GM18870 (cell line): ENCODE data around the gene PRR15L.
"Not testable (repeated sequence)": the region's sequence is repeated elsewhere in the genome, so short reads cannot be mapped to it uniquely, and the experiment has no call there.

Experiments used
- ATAC-seq: cut with Tn5 transposase; IDR thresholded peaks from one replicate; pipeline ENCODE4 v1.9.1; 2021; ENCODE audit warnings: moderate library complexity; ENCODE audit not compliant: unreplicated experiment

PRR15L gene

GRCh38 chr17:47941246-47942095 is 16.2 kb downstream of the PRR15L start, which contains the start of gene PNPO:
TSS of gene PNPO (plus strand) at chr17:47941571. CDS start at chr17:47941676, 105 bp downstream.
- peak; percentile 82 for ATAC-seq

- ATAC-seq = no peak
Observed at GRCh38 chr17:47937941-47938340, 19.7 kb downstream of the PRR15L start.

- ATAC-seq = no peak
Observed at GRCh38 chr17:47935961-47936360, 21.7 kb downstream of the PRR15L start.

- not testable (repeated sequence) for ATAC-seq
Observed at GRCh38 chr17:47935468-47935867, 22.2 kb downstream of the PRR15L start.

GRCh38 chr17:47934856-47935255 is 22.8 kb downstream of the PRR15L start:
- no peak for ATAC-seq

GRCh38 chr17:47931848-47932247 is 25.8 kb downstream of the PRR15L start:
- no peak for ATAC-seq

- ATAC-seq = no peak
Observed at GRCh38 chr17:47929218-47930000, 28.3 kb downstream of the PRR15L start.

- ATAC-seq = no peak
Observed at GRCh38 chr17:47928415-47928814, 29.3 kb downstream of the PRR15L start.

- no peak for ATAC-seq
Observed at GRCh38 chr17:47927821-47928400, 29.8 kb downstream of the PRR15L start.

- ATAC-seq = no peak
Observed at GRCh38 chr17:47925678-47925988, 32.0 kb downstream of the PRR15L start.

- no peak for ATAC-seq
Observed at GRCh38 chr17:47924785-47925677, 32.7 kb downstream of the PRR15L start.

- not testable (repeated sequence) for ATAC-seq
Observed at GRCh38 chr17:47919889-47920288, 37.8 kb downstream of the PRR15L start.

- no peak for ATAC-seq
Observed at GRCh38 chr17:47918991-47919390, 38.7 kb downstream of the PRR15L start.

- no peak for ATAC-seq
Observed at GRCh38 chr17:47918006-47918405, 39.7 kb downstream of the PRR15L start.

- ATAC-seq = no peak
Observed at GRCh38 chr17:47917581-47917980, 40.1 kb downstream of the PRR15L start.

- no peak for ATAC-seq
Observed at GRCh38 chr17:47916489-47917208, 41.0 kb downstream of the PRR15L start.

- ATAC-seq = no peak
Observed at GRCh38 chr17:47915776-47916398, 41.8 kb downstream of the PRR15L start.

GRCh38 chr17:47914306-47914948 is 43.3 kb downstream of the PRR15L start:
- no peak for ATAC-seq

- ATAC-seq = no peak
Observed at GRCh38 chr17:47913050-47913449, 44.6 kb downstream of the PRR15L start.
